ENCODE data around the gene OR52E4.

Gene OR52E4

DNA sequence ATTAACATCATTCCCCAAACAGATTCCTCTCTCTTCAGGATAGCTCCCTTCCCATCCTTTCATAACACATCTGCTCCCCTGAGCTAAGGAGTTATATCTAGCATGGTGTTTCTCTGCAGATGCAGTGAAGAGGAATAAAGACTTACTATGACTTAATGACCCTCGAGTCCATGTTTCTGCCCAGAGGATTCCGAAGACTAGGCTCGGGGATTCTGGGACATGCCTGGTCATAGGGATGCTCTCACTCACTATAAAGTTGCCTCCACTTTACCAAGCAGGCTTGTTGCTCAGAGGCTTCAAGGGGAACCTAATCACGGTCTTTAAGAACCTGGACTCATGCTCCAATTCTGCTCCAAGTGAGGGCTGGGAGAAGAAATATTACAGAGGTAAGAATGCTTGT, at the start of gene OR52E4:
Gene OR52E4 (plus strand): TSS at position 301 of the 400 bp plus-strand sequence. CDS start 3,664 bp downstream, outside the sequence.
- TF ChIP-seq, protein P1, sequence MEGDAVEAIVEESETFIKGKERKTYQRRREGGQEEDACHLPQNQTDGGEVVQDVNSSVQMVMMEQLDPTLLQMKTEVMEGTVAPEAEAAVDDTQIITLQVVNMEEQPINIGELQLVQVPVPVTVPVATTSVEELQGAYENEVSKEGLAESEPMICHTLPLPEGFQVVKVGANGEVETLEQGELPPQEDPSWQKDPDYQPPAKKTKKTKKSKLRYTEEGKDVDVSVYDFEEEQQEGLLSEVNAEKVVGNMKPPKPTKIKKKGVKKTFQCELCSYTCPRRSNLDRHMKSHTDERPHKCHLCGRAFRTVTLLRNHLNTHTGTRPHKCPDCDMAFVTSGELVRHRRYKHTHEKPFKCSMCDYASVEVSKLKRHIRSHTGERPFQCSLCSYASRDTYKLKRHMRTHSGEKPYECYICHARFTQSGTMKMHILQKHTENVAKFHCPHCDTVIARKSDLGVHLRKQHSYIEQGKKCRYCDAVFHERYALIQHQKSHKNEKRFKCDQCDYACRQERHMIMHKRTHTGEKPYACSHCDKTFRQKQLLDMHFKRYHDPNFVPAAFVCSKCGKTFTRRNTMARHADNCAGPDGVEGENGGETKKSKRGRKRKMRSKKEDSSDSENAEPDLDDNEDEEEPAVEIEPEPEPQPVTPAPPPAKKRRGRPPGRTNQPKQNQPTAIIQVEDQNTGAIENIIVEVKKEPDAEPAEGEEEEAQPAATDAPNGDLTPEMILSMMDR (IDR thresholded peaks at IDR 0.05; ENCODE audit: low read length, missing control alignments): no peak
- no peak for DNase-seq (ENCODE audit: low read depth)

DNA sequence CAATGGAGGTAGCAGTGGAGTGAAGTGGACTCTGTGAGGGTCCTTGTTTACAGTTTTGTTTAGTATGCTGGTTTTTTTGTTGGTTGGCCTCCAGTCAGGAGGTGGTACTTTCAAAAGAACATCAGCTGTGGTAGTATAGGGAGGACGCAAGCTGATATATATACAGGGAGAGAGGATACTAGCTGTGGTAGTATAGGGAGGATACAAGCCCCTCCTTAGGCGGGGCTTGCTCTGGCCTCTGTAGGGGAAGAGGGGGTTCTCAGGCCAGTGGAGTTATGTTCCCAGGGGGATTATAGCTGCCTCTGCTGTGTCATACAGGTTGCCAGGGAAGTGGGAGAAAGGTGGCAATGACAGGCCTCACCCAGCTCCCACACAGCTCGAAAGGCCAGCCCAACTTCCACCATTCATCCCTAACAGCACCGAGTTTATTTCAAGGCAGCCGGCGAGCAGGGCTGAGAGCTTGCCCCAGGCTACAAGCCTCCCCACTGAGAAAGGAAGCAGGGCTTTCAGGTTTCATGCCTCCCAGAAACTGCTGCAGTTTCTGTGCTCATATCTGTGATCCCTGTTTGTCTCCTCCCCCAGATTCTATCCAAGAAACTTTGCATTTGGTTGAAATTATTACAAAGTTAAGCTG, 49.1 kb upstream of the OR52E4 start:
- H3K4me3 ChIP-seq (replicated peaks; ENCODE audit: low read depth, low read length): no peak overlapping the region
- TF ChIP-seq, protein P1 (IDR thresholded peaks at IDR 0.05; ENCODE audit: low read length, missing control alignments): no peak
- DNase-seq (ENCODE audit: low read depth): no peak

More for the DNA sequence above, at the start of gene OR52E4:
- no peak within 1 kb of the TSS for H3K4me3 ChIP-seq (replicated peaks; ENCODE audit: low read depth, low read length)

DNA sequence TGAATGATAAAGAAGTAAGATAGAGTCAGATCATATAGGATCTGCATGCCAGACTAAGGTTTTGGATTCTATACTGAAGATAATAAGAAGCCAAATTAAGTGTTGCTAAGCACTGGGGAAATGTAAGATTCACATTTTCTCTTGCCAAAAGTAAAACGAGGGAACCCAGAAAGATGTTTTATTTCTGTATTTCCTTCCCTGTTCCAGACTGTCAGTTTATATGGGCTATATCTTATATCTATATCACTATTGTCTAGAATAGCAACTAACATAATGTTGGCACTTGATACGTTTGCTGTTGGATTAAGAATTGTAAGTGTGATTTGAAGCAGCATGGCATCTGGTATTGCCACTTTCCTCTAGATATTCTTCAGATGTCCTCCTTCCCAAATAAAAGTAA, 47.0 kb upstream of the OR52E4 start:
- no peak overlapping the region for H3K4me3 ChIP-seq (replicated peaks; ENCODE audit: low read depth, low read length)
- TF ChIP-seq, protein P1 (IDR thresholded peaks at IDR 0.05; ENCODE audit: low read length, missing control alignments): no peak
- no peak for DNase-seq (ENCODE audit: low read depth)

DNA sequence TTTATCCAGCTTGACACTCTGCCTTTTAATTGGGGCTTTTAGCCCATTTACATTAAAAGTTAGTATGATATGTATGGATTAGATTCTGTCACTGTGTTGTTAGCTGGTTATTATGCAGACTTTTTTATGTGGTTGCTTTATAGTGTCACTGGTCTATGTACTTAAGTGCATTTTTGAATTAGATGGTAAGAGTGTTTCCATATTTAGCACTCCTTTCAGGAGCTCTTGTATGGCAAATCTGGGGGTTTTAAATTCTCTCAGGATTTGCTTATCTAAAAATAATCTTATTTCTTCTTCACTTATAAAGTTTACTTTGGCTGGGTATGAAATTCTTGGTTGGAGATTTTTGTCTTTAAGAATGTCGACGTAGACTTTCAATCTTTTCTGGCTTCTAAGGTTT, 42.7 kb upstream of the OR52E4 start:
- no peak for DNase-seq (ENCODE audit: low read depth)
- TF ChIP-seq, protein P1 (IDR thresholded peaks at IDR 0.05; ENCODE audit: low read length, missing control alignments): no peak
- H3K4me3 ChIP-seq (replicated peaks; ENCODE audit: low read depth, low read length): no peak overlapping the region

DNA sequence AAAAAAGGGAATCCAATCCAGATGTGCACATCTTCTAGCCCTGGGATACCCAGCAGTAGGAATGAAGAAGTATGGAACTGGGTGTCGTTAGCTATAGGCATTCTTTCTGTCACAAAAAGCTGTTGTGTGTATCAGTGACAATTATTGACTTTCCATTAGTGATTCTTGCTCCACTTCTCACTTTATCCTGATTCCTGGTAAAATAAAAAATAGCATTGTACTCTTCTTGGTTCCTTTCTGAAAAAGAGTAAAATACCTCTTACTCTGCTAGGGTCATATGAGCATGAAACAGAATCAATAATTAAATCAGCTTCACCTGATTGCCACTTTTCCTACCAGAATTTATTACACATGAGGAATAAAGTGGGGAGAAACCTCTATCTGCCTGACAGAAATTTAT, 38.6 kb upstream of the OR52E4 start, which contains the start of gene OR52E6:
Gene OR52E6 (minus strand): TSS at position 101 of the 400 bp plus-strand sequence. CDS start 0 bp downstream, at position 101.
- no peak within 1 kb of the TSS for H3K4me3 ChIP-seq (replicated peaks; ENCODE audit: low read depth, low read length)
- TF ChIP-seq, protein P1 (IDR thresholded peaks at IDR 0.05; ENCODE audit: low read length, missing control alignments): no peak
- no peak for DNase-seq (ENCODE audit: low read depth)

DNA sequence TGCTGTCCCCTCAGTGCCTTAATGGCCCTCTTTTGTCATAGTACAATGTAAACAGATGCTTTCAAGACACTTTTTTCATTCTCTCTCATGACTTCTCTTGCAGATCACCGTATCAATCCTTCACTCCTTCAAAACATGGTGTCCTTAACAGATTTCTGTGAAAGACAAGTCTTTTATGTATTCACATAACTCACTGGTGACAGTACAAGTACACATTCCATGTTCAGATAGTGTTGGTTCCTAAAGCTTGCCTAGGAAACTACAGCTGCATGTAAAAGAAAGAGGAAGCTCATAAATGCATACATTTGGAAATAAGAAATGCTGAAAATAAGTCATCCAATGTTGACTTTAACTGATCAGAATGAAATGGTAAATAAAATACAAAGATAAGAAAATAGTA, 33.7 kb upstream of the OR52E4 start:
- H3K4me3 ChIP-seq (replicated peaks; ENCODE audit: low read depth, low read length): no peak overlapping the region
- TF ChIP-seq, protein P1 (IDR thresholded peaks at IDR 0.05; ENCODE audit: low read length, missing control alignments): no peak
- no peak for DNase-seq (ENCODE audit: low read depth)

DNA sequence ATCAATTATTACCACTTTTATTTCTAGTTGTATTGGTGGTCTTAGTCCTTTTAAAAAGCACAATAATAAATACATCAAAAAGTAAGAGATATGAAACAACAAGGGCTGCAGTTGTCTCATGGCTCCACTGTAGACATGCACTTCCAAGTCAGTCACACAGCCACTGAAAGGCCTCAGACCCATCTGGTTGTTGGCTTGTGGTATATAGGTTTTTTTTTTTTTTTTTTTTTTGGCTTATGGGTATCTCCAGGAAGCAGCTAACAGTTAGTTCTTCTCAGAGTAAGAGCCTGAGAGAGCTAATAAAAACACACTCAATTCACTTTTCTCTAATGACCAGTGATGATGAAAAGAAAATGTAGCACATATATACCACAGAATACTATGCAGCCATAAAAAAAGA, 32.7 kb upstream of the OR52E4 start:
- H3K4me3 ChIP-seq (replicated peaks; ENCODE audit: low read depth, low read length): no peak overlapping the region
- TF ChIP-seq, protein P1 (IDR thresholded peaks at IDR 0.05; ENCODE audit: low read length, missing control alignments): no peak
- no peak for DNase-seq (ENCODE audit: low read depth)

Measured in fibroblast of pulmonary artery (primary cell).